OCI-LY1 (cell line): ENCODE results near the gene CADM3.

Experiments used
- H2AFZ ChIP-seq: fragments of 200-600 bp; sonication (generic), shearing (Covaris generic); 2 replicates; pipeline ENCODE4 v1.6.0; 2014; ENCODE audit warnings: antibody characterized with exemption, mild to moderate bottlenecking, low read length
- H3F3A ChIP-seq: fragments of 200-600 bp; sonication (generic), shearing (Covaris generic); 2 replicates; pipeline ENCODE4 v1.6.0; 2014; ENCODE audit warnings: mild to moderate bottlenecking, antibody characterized with exemption, low read length, moderate library complexity; ENCODE audit not compliant: insufficient read depth
- H3K27ac ChIP-seq: fragments of 200-600 bp; sonication (generic); 2 replicates; pipeline ENCODE4 v1.5.1; 2014; ENCODE audit warnings: low read length, mixed run types, mild to moderate bottlenecking, low read depth; ENCODE audit not compliant: poor library complexity, severe bottlenecking
- H3K27me3 ChIP-seq: fragments of 200-600 bp; sonication (generic); 2 replicates; pipeline ENCODE4 v1.6.0; 2014; ENCODE audit warnings: antibody characterized with exemption, mild to moderate bottlenecking, low read length, moderate library complexity; ENCODE audit not compliant: insufficient read depth
- H3K36me3 ChIP-seq: fragments of 200-600 bp; sonication (generic); 2 replicates; pipeline ENCODE4 v1.6.1; 2014; ENCODE audit warnings: mild to moderate bottlenecking, antibody characterized with exemption, low read length, moderate library complexity, mixed read lengths; ENCODE audit not compliant: insufficient read depth
- H3K4me1 ChIP-seq: fragments of 200-600 bp; sonication (generic); 2 replicates; pipeline ENCODE4 v1.5.1; 2014; ENCODE audit warnings: mild to moderate bottlenecking, low read length, moderate library complexity; ENCODE audit not compliant: insufficient read depth, severe bottlenecking
- H3K4me2 ChIP-seq: fragments of 200-600 bp; sonication (generic), shearing (Covaris generic); 2 replicates; pipeline ENCODE4 v1.6.1; 2014; ENCODE audit warnings: low read length
- H3K4me3 ChIP-seq: fragments of 200-600 bp; sonication (generic); 2 replicates; pipeline ENCODE4 v1.5.1; 2014; ENCODE audit warnings: low read length, low read depth, mild to moderate bottlenecking, mixed read lengths; ENCODE audit not compliant: poor library complexity, severe bottlenecking
- H3K79me2 ChIP-seq: fragments of 200-600 bp; shearing (Covaris generic); 2 replicates; pipeline ENCODE4 v1.6.1; 2016; ENCODE audit warnings: mixed run types, low read length, mixed read lengths; ENCODE audit not compliant: insufficient read depth
- H3K9ac ChIP-seq: fragments of 200-600 bp; sonication (generic), shearing (Covaris generic); 2 replicates; pipeline ENCODE4 v1.6.1; 2014; ENCODE audit warnings: mild to moderate bottlenecking, low read length, mixed read lengths
- H3K9me2 ChIP-seq: fragments of 200-600 bp; sonication (generic), shearing (Covaris generic); 2 replicates; pipeline ENCODE4 v1.6.1; 2014; ENCODE audit warnings: low read depth, mild to moderate bottlenecking, low read length, mixed read lengths
- H3K9me3 ChIP-seq: fragments of 200-600 bp; shearing (Covaris generic); 2 replicates; pipeline ENCODE4 v1.6.1; 2014; ENCODE audit warnings: low read length, mixed read lengths
- H4K20me1 ChIP-seq: fragments of 200-600 bp; sonication (generic), shearing (Covaris generic); 2 replicates; pipeline ENCODE4 v1.6.0; 2016; ENCODE audit warnings: mild to moderate bottlenecking, low read length; ENCODE audit not compliant: insufficient read depth
- EZH2 ChIP-seq: fragments of 200-600 bp; sonication (generic), shearing (Covaris generic); IDR thresholded peaks from 2 replicates; pipeline ENCODE4 v1.8.0; 2017; ENCODE audit warnings: borderline replicate concordance, mixed run types, mild to moderate bottlenecking, antibody characterized with exemption, low read length, moderate library complexity, mixed read lengths
- TF ChIP-seq, protein P1 (sequence below): fragments of 200-600 bp; sonication (generic), shearing (Covaris generic); IDR thresholded peaks from 2 replicates; pipeline ENCODE4 v1.5.1; 2017; ENCODE audit warnings: mild to moderate bottlenecking, antibody characterized with exemption, low read length, moderate library complexity, mixed read lengths

Gene CADM3

GRCh38 chr1:159173320-159173719 lies 1.9 kb downstream of the CADM3 start:
- Histone ChIP-seq H2AFZ (no peak overlapping the region), H3K9ac (no peak overlapping the region), H3K36me3 (no peaks in the 10 kb centered on the region), H3F3A (no peaks in the 10 kb centered on the region), H3K27ac (no peak overlapping the region), H3K9me2 (no peaks in the 10 kb centered on the region), H3K79me2 (no peaks in the 10 kb centered on the region), H3K4me2 (no peak overlapping the region), H3K9me3 (no peaks in the 10 kb centered on the region), H3K27me3 (no peaks in the 10 kb centered on the region), H3K4me3 (no peak overlapping the region), H4K20me1 (no peaks in the 10 kb centered on the region), H3K4me1 (no peaks in the 10 kb centered on the region)
- TF ChIP-seq, protein P1, sequence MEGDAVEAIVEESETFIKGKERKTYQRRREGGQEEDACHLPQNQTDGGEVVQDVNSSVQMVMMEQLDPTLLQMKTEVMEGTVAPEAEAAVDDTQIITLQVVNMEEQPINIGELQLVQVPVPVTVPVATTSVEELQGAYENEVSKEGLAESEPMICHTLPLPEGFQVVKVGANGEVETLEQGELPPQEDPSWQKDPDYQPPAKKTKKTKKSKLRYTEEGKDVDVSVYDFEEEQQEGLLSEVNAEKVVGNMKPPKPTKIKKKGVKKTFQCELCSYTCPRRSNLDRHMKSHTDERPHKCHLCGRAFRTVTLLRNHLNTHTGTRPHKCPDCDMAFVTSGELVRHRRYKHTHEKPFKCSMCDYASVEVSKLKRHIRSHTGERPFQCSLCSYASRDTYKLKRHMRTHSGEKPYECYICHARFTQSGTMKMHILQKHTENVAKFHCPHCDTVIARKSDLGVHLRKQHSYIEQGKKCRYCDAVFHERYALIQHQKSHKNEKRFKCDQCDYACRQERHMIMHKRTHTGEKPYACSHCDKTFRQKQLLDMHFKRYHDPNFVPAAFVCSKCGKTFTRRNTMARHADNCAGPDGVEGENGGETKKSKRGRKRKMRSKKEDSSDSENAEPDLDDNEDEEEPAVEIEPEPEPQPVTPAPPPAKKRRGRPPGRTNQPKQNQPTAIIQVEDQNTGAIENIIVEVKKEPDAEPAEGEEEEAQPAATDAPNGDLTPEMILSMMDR, result no peak
- no peak for TF ChIP-seq EZH2

GRCh38 chr1:159175571-159175970 lies 4.2 kb downstream of the CADM3 start:
- Histone ChIP-seq H3F3A (no peaks in the 10 kb centered on the region), H3K36me3 (no peaks in the 10 kb centered on the region), H3K79me2 (no peaks in the 10 kb centered on the region), H4K20me1 (no peaks in the 10 kb centered on the region), H2AFZ (no peak overlapping the region), H3K4me3 (no peak overlapping the region), H3K9me2 (no peaks in the 10 kb centered on the region), H3K4me1 (no peaks in the 10 kb centered on the region), H3K4me2 (no peak overlapping the region), H3K27ac (no peak overlapping the region), H3K9me3 (no peaks in the 10 kb centered on the region), H3K27me3 (no peaks in the 10 kb centered on the region), H3K9ac (no peak overlapping the region)
- TF ChIP-seq, protein P1, result no peak
- no peak for TF ChIP-seq EZH2

GRCh38 chr1:159177272-159177907 lies 6.0 kb downstream of the CADM3 start:
- no peaks in the 10 kb centered on the region for H3K36me3 ChIP-seq
- H3K27ac ChIP-seq, result no peak overlapping the region
- H3K9me3 ChIP-seq, result no peaks in the 10 kb centered on the region
- no peak overlapping the region for H3K9ac ChIP-seq
- no peaks in the 10 kb centered on the region for H3F3A ChIP-seq
- no peak for TF ChIP-seq EZH2
- TF ChIP-seq, protein P1, result no peak
- no peak overlapping the region for H2AFZ ChIP-seq
- no peak overlapping the region for H3K4me3 ChIP-seq
- H3K27me3 ChIP-seq, result no peaks in the 10 kb centered on the region
- H3K4me2 ChIP-seq, result no peak overlapping the region
- no peaks in the 10 kb centered on the region for H3K9me2 ChIP-seq
- H3K79me2 ChIP-seq, result no peaks in the 10 kb centered on the region
- no peaks in the 10 kb centered on the region for H3K4me1 ChIP-seq
- H4K20me1 ChIP-seq, result no peaks in the 10 kb centered on the region
